Measurements from ENCODE around the gene USP6. TPM values are rescaled to one million over a fixed set of nuclear protein-coding genes. Genes with fewer than 3 reads are reported as not detected.
A peak's percentile ranks its signal among the peaks of the same experiment; 100 is the strongest.
"Not testable (repeated sequence)": the region's sequence is repeated elsewhere in the genome, so short reads cannot be mapped to it uniquely, and the experiment has no call there.

The USP6 gene
- total RNA-seq, 1 donor from 2014 or later: 0.49 TPM

DNA sequence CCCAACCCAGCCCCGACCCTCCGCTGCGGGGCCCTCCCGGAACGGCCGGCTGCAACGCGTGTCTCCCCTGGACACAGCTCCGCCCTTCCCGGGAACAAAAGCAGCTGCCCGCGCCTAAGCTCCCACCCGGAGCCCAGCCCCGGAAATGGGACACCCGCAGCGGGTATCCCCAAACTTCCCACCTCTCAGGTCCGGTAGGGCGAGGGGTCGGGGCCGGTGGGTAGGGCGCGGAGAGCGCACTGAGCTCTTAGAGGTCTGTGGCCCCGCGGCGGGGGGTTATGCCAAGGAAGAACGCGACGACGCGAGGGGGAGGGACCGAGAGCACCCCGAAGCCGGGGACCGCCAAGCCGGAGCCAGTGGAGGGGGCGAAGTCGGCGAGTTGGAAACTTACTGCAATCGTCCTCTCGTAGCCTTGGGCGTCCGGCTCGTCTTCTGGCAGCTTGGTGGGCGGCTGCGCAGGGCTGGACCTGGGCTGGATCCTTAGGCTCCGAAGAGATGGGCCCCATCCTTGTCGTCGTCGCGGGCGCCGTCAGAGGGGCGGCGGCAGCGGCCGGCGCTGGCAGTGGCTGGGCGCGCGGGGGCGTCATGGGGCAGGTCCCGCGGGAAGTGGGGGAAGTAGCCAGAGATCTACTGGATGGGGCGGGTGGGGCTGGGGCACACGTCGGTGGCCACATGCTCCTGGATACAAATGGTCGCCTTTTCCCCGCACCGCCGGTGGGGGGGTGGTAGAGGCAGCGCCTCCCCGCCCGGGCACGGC, 6.9 kb downstream of the USP6 start:
- peak; percentile 77 for DNase-seq (ENCODE audit: extremely low spot score in 2 of 2)
- peaks cover 14% of the 10 kb centered on the region for H3K4me1 ChIP-seq
- no peaks in the 10 kb centered on the region for H3K36me3 ChIP-seq
- H3K27ac ChIP-seq: no peak overlapping the region
- H3K4me3 ChIP-seq: peak overlapping the region; percentile 48 to 53
- H3K9me3 ChIP-seq: no peaks in the 10 kb centered on the region
- intact Hi-C loops (cut with DNase I): no loop called here
- H3K27me3 ChIP-seq: no peaks in the 10 kb centered on the region
- TF ChIP-seq POLR2AphosphoS5 (IDR thresholded peaks at IDR 0.05; ENCODE audit: insufficient read depth in 1 of 2, low read depth in 1 of 2): no peak
- TF ChIP-seq, protein P1, sequence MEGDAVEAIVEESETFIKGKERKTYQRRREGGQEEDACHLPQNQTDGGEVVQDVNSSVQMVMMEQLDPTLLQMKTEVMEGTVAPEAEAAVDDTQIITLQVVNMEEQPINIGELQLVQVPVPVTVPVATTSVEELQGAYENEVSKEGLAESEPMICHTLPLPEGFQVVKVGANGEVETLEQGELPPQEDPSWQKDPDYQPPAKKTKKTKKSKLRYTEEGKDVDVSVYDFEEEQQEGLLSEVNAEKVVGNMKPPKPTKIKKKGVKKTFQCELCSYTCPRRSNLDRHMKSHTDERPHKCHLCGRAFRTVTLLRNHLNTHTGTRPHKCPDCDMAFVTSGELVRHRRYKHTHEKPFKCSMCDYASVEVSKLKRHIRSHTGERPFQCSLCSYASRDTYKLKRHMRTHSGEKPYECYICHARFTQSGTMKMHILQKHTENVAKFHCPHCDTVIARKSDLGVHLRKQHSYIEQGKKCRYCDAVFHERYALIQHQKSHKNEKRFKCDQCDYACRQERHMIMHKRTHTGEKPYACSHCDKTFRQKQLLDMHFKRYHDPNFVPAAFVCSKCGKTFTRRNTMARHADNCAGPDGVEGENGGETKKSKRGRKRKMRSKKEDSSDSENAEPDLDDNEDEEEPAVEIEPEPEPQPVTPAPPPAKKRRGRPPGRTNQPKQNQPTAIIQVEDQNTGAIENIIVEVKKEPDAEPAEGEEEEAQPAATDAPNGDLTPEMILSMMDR (IDR thresholded peaks at IDR 0.05): no peak
- TF ChIP-seq POLR2A (IDR thresholded peaks at IDR 0.05): no peak

DNA sequence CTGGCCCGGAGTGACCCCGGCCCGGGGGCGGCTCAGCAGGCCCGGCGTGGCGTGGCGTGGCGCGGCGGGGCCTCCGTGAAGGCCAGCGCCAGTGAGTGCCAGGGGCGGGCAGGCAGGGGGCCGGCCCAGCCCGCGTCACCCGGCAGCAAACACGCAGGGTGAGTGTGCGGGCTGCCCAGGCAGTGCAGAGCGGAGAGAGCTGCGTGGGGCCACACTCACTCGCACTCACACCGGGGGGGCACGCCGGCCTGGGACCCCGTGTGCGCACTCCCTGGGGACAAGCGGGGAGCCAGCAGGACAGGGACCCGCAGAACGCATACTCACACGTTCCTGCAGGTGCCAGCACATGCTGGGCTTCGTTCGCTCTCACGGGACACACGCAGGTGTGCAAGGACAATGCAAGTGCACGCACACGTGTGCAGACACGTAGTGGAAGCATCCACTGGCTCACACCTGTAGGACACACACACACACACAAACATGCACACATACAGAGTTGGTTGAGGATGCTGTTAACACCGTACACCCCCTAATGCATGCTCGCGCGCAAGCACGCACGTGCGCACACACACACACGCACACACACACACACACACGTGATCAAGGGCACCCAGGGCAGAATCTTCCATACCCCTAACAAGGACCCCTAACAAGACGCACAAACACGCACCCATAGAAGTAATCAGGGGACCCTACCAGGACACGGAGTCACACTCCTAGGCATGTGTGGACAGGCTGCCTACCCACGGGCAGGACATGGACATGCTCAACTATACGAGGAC, 7.7 kb downstream of the USP6 start:
- no peaks in the 10 kb centered on the region for H3K27me3 ChIP-seq
- H3K4me1 ChIP-seq: peaks cover 14% of the 10 kb centered on the region
- intact Hi-C loops (cut with DNase I): no loop called here
- no peaks in the 10 kb centered on the region for H3K9me3 ChIP-seq
- no peak overlapping the region for H3K27ac ChIP-seq
- TF ChIP-seq, protein P1 (IDR thresholded peaks at IDR 0.05): no peak
- TF ChIP-seq POLR2AphosphoS5 (IDR thresholded peaks at IDR 0.05; ENCODE audit: insufficient read depth in 1 of 2, low read depth in 1 of 2) (no peak), POLR2A (IDR thresholded peaks at IDR 0.05) (no peak)
- peak overlapping the region; percentile 48 to 53 for H3K4me3 ChIP-seq
- H3K36me3 ChIP-seq: no peaks in the 10 kb centered on the region
- DNase-seq (ENCODE audit: extremely low spot score in 2 of 2): peak; percentile 58 to 81

DNA sequence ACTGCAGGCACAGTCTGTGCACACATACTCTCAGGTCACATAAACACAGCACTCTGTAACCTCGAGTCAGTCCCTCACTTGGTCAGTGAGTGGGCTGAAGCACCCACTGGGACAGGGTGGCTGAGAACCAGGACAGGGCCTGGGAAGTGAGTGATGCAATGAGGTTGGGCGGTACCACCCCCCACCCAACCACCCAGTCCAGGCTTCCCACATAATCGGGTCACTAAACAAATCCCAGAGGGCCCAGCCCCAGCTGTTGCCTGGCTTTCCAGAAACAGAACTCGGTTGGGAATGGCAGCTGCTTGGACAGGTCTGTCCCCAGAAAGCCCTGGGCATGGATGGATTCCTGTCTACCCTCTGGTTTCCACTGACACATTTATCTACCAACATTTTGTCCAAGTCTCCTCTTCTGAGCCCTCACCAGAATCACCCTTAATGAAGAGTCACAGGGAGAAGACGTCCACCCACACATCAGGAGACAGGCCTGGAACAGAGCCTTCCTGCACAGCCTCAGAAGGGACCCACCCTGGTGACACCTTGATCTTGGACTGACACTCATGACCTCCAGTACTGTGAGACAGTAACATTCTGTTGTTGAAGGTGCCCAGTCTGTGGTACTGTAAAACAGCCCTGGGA, 8.4 kb downstream of the USP6 start:
- H3K9me3 ChIP-seq; H3K4me3 ChIP-seq; H3K27ac ChIP-seq; H3K27me3 ChIP-seq; H3K36me3 ChIP-seq; intact Hi-C loops (cut with DNase I): not testable (repeated sequence)
- H3K4me1 ChIP-seq: peaks cover 14% of the 10 kb centered on the region
- DNase-seq (ENCODE audit: extremely low spot score in 2 of 2): peak; percentile 9 to 52

DNA sequence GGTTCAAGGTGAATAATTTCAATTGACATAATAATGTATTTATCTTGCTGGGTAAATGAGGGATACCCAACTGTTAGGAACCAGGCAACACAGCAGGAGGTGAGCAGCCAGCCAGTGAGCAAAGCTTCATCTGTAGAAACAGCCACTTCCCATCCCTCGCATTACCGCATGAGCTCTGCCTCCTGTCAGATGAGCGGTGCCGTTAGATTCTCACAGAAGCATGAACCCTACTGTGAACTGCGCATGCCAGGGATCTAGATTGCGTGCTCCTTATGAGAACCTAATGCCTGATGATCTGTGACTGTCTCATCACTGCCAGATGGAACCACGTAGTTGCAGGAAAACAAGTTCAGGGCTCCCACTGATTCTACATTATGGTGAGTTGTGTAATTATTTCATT, 9.1 kb downstream of the USP6 start:
- H3K27ac ChIP-seq; H3K4me3 ChIP-seq; H3K27me3 ChIP-seq; intact Hi-C loops (cut with DNase I); H3K36me3 ChIP-seq; H3K9me3 ChIP-seq: not testable (repeated sequence)
- DNase-seq (ENCODE audit: extremely low spot score in 2 of 2): peak in 1 of 2 donors; percentile 25
- peaks cover 14% of the 10 kb centered on the region for H3K4me1 ChIP-seq

DNA sequence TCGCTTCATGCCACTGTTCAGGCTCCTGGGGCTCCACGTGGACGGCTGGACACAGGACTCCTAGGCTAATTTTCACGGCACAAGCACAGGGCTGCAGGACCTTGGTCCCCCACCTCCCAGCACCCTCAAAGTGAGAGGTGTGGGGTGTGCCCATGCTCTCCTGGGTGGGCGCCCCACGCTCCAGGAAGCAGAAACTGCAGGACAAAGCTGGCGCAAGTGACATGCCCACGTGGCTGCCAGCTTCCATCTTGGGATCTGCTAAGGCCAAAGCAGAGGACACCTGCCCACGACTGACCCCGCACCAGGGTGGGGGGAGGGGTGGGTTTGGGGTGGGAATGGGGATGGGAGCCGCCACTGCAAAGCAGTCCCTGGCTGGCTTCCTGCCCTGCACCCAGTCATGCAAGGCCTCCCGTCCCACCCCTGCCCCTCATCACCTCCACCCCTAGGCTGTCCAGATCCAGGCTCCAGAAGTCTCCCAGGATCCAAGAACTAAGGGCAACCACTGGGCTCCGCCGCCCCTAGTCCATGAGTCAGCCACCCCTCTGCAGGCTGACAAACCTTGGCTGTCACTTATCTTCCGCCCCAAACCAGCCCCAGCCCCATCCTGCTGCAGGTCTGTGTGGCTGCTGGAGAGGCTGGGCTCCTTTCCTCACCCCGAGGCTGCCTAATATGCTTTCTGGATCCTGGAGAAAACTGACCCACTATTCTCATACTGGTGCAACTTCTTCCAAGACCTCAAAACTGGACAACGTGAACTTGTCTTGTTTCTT, 11.1 kb downstream of the USP6 start:
- no peaks in the 10 kb centered on the region for H3K36me3 ChIP-seq
- H3K4me3 ChIP-seq: no peak overlapping the region
- no peaks in the 10 kb centered on the region for H3K9me3 ChIP-seq
- no peaks in the 10 kb centered on the region for H3K27me3 ChIP-seq
- peak in 1 of 2 donors; percentile 58 for DNase-seq (ENCODE audit: extremely low spot score in 2 of 2)
- no peak overlapping the region for H3K27ac ChIP-seq
- H3K4me1 ChIP-seq: peaks cover 14% of the 10 kb centered on the region
- intact Hi-C loops (cut with DNase I): no loop called here
- TF ChIP-seq, protein P1 (IDR thresholded peaks at IDR 0.05): no peak
- TF ChIP-seq POLR2A (IDR thresholded peaks at IDR 0.05) (no peak), POLR2AphosphoS5 (IDR thresholded peaks at IDR 0.05; ENCODE audit: insufficient read depth in 1 of 2, low read depth in 1 of 2) (no peak)
